ENCODE measurements around the gene KHDC1. TPM values are rescaled to one million over a fixed set of nuclear protein-coding genes. Genes with fewer than 3 reads are reported as not detected.

Gene KHDC1
- total and polyA plus RNA-seq, 2 of the 4 experiments (the other 2 are of a cell fraction) = 1.6 to 5.5 TPM

- Histone ChIP-seq H3K56ac (ENCODE audit: extremely low read depth, insufficient read depth, low read length) (no peak overlapping the region), H4K20me1 (ENCODE audit: insufficient read depth, low read length) (no peaks in the 10 kb centered on the region), H2AK5ac (ENCODE audit: low read depth, low read length) (no peak overlapping the region), H3K4me1 (ENCODE audit: control insufficient read depth, insufficient read depth, low read length) (peaks cover 3% of the 10 kb centered on the region), H3K79me1 (ENCODE audit: low read depth in 1 of 2, low read length in 2 of 2) (peaks cover 3 to 33% of the 10 kb centered on the region in 2 experiments; a peak in 3 of 4 replicates), H3K4me2 (ENCODE audit: low read depth, low read length) (no peak overlapping the region), H2AK9ac (replicated peaks; ENCODE audit: low read depth, low read length, poor library complexity) (peak overlapping the region; percentile 19), H4K8ac (ENCODE audit: low read depth in 2 of 2, low read length in 2 of 2) (no peak overlapping the region), H2BK20ac (ENCODE audit: low read depth, low read length) (no peak overlapping the region), H3K27me3 (ENCODE audit: control insufficient read depth, insufficient read depth, low read length) (no peaks in the 10 kb centered on the region), H3K9ac (ENCODE audit: low read depth, low read length) (no peak overlapping the region), H3K27ac (ENCODE audit: insufficient read depth, low read length) (no peak overlapping the region), H3K9me3 (ENCODE audit: control insufficient read depth, insufficient read depth, low read length) (no peaks in the 10 kb centered on the region), H3K23ac (ENCODE audit: low read depth, low read length) (no peak overlapping the region), H2AFZ (replicated peaks; ENCODE audit: low read length, poor library complexity) (peak overlapping the region; percentile 48), H3K4ac (ENCODE audit: low read depth, low read length) (no peak overlapping the region), H3K4me3 (ENCODE audit: insufficient read depth, low read depth, low read length) (no peak overlapping the region), H3K36me3 (ENCODE audit: control insufficient read depth, insufficient read depth, low read length) (peaks cover 3% of the 10 kb centered on the region), H4K91ac (ENCODE audit: insufficient read depth, low read depth, low read length) (no peak overlapping the region), H3K18ac (ENCODE audit: low read depth, low read length) (no peak overlapping the region), H3K9me1 (ENCODE audit: insufficient read depth, low read length) (no peaks in the 10 kb centered on the region), H3K14ac (replicated peaks; ENCODE audit: low read depth, low read length) (no peak overlapping the region), H2BK5ac (ENCODE audit: low read depth, low read length, poor library complexity, severe bottlenecking) (no peak overlapping the region), H2BK15ac (ENCODE audit: low read depth, low read length) (no peak overlapping the region), H2BK120ac (ENCODE audit: low read depth, low read length) (no peak overlapping the region), H4K5ac (ENCODE audit: low read depth, low read length) (no peak overlapping the region)
- POLR2A ChIA-PET (ENCODE audit: unreplicated experiment) = no interaction called here
- DNase-seq = no peak
- ATAC-seq (ENCODE audit: low read depth) = no peak
- WGBS, 2 experiments (ENCODE audit: extremely low coverage in 2 of 2, insufficient read length in 1 of 2) = 62% methylated on average over 13 of the region's 50 CpGs; no CpG with 5 or more reads in 1 of the 2 experiments
- CTCF ChIA-PET = no interaction called here
- in situ Hi-C loops (cut with MboI; ENCODE audit: low sequenced_read_pairs) (loop anchor here (25.0 kb wide), 1 partner anchor 313 kb away; no protein-coding TSS in a partner anchor), dilution Hi-C loops (cut with HindIII; ENCODE audit: low sequenced_read_pairs, unreplicated experiment) (no loop called here), intact Hi-C loops (cut with micrococcal nuclease) (no loop called here)
- TF ChIP-seq POLR2A (IDR thresholded peaks at IDR 0.05; ENCODE audit: low read depth, low read length) = no peak
- no peak for TF ChIP-seq RCOR1 (IDR thresholded peaks at IDR 0.05; ENCODE audit: insufficient replicate concordance, low read length)
- TF ChIP-seq CHD1 (IDR thresholded peaks at IDR 0.05; ENCODE audit: low read depth, low read length) = no peak
- no peak for TF ChIP-seq CEBPB (IDR thresholded peaks at IDR 0.05; ENCODE audit: low read depth, low read length)
- no peak for TF ChIP-seq BHLHE40 (IDR thresholded peaks at IDR 0.05; ENCODE audit: low read depth, low read length)
- no peak for TF ChIP-seq NFE2L2 (IDR thresholded peaks at IDR 0.05; ENCODE audit: low read depth, low read length)
- no peak for TF ChIP-seq RFX5 (IDR thresholded peaks at IDR 0.05; ENCODE audit: low read depth, low read length)
- TF ChIP-seq, protein P1, sequence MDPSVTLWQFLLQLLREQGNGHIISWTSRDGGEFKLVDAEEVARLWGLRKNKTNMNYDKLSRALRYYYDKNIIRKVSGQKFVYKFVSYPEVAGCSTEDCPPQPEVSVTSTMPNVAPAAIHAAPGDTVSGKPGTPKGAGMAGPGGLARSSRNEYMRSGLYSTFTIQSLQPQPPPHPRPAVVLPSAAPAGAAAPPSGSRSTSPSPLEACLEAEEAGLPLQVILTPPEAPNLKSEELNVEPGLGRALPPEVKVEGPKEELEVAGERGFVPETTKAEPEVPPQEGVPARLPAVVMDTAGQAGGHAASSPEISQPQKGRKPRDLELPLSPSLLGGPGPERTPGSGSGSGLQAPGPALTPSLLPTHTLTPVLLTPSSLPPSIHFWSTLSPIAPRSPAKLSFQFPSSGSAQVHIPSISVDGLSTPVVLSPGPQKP (IDR thresholded peaks at IDR 0.05; ENCODE audit: borderline replicate concordance, low read depth, low read length) = no peak
- TF ChIP-seq, protein P2, sequence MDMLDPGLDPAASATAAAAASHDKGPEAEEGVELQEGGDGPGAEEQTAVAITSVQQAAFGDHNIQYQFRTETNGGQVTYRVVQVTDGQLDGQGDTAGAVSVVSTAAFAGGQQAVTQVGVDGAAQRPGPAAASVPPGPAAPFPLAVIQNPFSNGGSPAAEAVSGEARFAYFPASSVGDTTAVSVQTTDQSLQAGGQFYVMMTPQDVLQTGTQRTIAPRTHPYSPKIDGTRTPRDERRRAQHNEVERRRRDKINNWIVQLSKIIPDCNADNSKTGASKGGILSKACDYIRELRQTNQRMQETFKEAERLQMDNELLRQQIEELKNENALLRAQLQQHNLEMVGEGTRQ (IDR thresholded peaks at IDR 0.05; ENCODE audit: low read depth, low read length) = no peak
- no peak for TF ChIP-seq RAD21 (IDR thresholded peaks at IDR 0.05; ENCODE audit: low read length)
- no peak for TF ChIP-seq MXI1 (IDR thresholded peaks at IDR 0.05; ENCODE audit: borderline replicate concordance, low read depth, low read length)
- TF ChIP-seq MAFK (IDR thresholded peaks at IDR 0.05; ENCODE audit: low read depth, low read length) = no peak
- no peak for TF ChIP-seq SMC3 (IDR thresholded peaks at IDR 0.05; ENCODE audit: low read depth, low read length)
- TF ChIP-seq MAZ (IDR thresholded peaks at IDR 0.05; ENCODE audit: borderline replicate concordance, low read depth, low read length) = no peak
- BruUV-seq (replicated peaks) = no TSS peak
Observed at GRCh38 chr6:73299151-73299971, 36.4 kb upstream of the KHDC1 start.
